ENCODE results near the gene CELF1.

The CELF1 gene

DNA sequence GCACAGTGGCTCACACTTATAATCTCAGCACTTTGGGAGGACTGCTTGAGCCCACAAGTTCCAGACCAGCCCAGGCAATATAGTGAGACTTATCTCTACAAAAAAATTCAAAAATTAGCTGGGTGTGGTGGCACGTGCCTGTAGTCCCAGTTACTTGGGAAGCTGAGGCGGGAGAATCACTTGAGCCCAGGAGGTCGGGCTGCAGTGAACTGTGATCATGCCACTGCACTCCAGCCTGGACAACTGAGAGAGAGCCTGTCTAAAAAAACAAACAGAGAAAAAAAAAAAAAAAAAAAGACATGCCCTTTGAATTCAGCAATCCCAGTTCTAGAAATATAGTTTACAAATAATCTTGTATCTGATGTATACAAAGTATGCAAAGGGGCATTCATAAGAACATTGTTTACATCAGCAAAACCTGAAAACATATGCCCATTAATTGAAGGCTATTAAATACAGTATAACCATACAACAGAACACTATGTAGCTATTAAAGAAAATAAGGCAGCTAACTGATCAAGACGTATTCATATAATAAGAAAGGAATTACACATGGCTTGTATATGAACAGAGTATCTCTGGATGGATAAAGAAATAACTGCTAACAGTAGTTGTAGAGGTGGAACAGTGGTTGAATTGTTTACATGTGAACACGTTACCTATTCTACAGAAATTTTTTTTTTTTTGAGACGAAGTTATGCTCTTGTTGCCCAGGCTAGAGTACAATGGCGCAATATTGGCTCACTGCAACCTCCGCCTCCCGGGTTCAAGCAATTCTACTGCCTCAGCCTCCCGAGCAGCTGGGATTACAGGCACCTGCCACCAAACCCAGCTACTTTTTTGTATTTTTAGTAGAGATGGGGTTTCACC lies 35.7 kb downstream of the CELF1 start:
- Histone ChIP-seq H3K4me3 (ENCODE audit: low read length) (no peak overlapping the region), H3K27ac (ENCODE audit: low read length) (no peak overlapping the region), H3K4me1 (ENCODE audit: control insufficient read depth, low read depth, low read length) (peaks cover 9% of the 10 kb centered on the region), H3K27me3 (ENCODE audit: control insufficient read depth, insufficient read depth, low read length) (no peaks in the 10 kb centered on the region), H3K9ac (ENCODE audit: low read length) (no peak overlapping the region), H3K36me3 (ENCODE audit: control insufficient read depth, low read depth, low read length) (no peaks in the 10 kb centered on the region), H3K9me3 (ENCODE audit: control insufficient read depth, low read depth, low read length) (no peaks in the 10 kb centered on the region)

DNA sequence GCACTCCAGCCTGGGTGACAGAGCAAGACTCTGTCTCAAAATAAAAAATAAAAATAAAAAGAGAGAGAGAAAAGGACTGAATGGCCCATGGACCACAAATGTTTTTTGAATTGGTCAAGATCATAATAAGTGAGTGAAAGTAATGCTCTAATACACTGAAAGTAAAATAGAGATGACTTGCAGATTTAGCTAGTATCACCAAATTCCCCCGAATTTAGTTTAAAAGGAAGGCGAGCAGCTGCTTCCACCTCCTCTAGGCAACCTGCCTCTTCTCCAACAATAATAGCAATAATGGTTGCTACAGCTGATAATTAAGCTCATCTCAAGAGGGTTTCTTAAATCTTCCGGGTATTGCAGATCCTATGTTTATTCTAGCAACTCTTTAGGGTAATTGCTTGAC lies 36.8 kb downstream of the CELF1 start:
- Histone ChIP-seq H3K9ac (ENCODE audit: low read length) (no peak overlapping the region), H3K9me3 (ENCODE audit: control insufficient read depth, low read depth, low read length) (no peaks in the 10 kb centered on the region), H3K4me3 (ENCODE audit: low read length) (no peak overlapping the region), H3K27me3 (ENCODE audit: control insufficient read depth, insufficient read depth, low read length) (no peaks in the 10 kb centered on the region), H3K4me1 (ENCODE audit: control insufficient read depth, low read depth, low read length) (peaks cover 9% of the 10 kb centered on the region), H3K27ac (ENCODE audit: low read length) (no peak overlapping the region), H3K36me3 (ENCODE audit: control insufficient read depth, low read depth, low read length) (no peaks in the 10 kb centered on the region)

DNA sequence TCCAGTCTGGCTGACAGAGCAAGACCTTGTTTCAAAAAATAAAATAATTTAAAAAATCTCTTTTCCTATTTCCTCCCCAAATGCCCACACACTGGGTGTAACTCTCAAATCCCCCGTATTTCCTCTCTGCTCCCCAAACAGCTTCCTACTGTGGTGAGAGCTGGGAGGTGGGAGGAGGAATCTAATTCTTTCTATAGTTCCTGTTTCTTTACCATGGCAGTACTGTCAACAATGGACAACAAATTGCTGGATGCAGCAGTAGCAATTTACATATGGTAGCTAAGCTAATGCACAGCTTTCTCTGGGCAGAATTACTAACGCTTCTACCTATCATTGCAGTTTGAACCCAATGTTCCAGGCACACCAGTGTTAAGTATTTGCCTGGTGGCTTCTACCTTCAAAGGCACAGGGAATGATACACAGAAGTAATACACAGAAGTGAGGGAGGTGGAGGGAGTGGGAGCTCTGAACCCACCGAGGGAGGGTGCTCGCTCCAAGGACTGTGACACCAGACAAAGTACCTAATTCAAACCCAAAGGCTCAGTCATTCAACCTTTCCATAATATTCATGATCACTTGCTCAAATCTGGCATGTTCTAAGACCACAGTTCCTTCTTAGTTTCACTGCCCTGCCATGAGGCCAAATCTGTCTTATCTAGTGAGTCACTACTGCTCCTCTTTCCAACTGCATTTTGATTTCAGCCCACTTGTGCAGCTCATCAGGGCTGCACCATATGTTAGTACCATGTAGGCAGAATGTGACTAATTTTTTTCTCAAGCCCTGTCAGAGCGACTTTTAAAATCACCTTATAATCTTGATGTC lies 37.9 kb downstream of the CELF1 start:
- Histone ChIP-seq H3K9me3 (ENCODE audit: control insufficient read depth, low read depth, low read length) (no peaks in the 10 kb centered on the region), H3K36me3 (ENCODE audit: control insufficient read depth, low read depth, low read length) (no peaks in the 10 kb centered on the region), H3K4me1 (ENCODE audit: control insufficient read depth, low read depth, low read length) (peaks cover 9% of the 10 kb centered on the region), H3K9ac (ENCODE audit: low read length) (no peak overlapping the region), H3K27me3 (ENCODE audit: control insufficient read depth, insufficient read depth, low read length) (no peaks in the 10 kb centered on the region), H3K27ac (ENCODE audit: low read length) (no peak overlapping the region), H3K4me3 (ENCODE audit: low read length) (no peak overlapping the region)

DNA sequence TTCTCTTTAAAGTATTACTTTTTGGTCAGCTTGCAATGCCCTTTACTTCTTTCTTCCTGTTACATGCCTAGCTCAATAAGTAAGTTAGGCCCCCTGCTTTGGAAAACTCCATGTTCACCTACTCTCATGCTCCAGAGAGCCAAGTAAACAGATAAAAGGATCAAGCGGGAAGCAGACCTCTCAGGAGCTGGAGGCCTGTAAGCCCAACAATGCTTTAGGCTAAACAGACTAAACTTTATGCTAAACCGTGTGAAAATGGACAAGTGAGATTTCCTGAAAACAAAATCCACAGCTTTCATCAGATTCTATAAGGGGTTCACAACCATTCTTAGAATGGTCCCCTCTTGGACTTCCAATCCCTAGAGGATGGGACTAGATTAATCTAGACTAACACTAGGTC lies 40.2 kb downstream of the CELF1 start:
- no peak overlapping the region for H3K27ac ChIP-seq (ENCODE audit: low read length)
- no peaks in the 10 kb centered on the region for H3K36me3 ChIP-seq (ENCODE audit: control insufficient read depth, low read depth, low read length)
- H3K4me3 ChIP-seq (ENCODE audit: low read length), result no peak overlapping the region
- H3K27me3 ChIP-seq (ENCODE audit: control insufficient read depth, insufficient read depth, low read length), result no peaks in the 10 kb centered on the region
- no peak overlapping the region for H3K9ac ChIP-seq (ENCODE audit: low read length)
- no peaks in the 10 kb centered on the region for H3K9me3 ChIP-seq (ENCODE audit: control insufficient read depth, low read depth, low read length)
- peaks cover 28% of the 10 kb centered on the region for H3K4me1 ChIP-seq (ENCODE audit: control insufficient read depth, low read depth, low read length)

DNA sequence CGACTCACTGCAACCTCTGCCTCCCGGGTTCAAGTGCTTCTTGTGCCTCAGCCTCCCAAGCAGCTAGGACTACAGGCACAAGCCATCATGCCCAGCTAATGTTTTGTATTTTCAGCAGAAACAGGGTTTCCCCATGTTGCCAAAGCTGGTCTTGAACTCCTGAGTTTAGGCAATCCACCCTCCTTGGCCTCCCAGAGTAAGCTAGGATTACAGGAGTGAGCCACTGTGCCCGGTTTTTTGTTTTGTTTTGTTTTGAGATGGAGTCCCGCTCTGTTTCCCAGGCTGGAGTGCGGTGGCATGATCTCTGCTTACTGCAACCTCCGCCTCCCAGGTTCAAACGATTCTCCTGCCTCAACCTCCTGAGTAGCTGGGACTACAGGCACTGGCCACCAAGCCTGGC lies 41.0 kb downstream of the CELF1 start:
- peaks cover 36% of the 10 kb centered on the region for H3K4me1 ChIP-seq (ENCODE audit: control insufficient read depth, low read depth, low read length)
- H3K27ac ChIP-seq (ENCODE audit: low read length), result no peak overlapping the region
- H3K9me3 ChIP-seq (ENCODE audit: control insufficient read depth, low read depth, low read length), result no peaks in the 10 kb centered on the region
- no peak overlapping the region for H3K9ac ChIP-seq (ENCODE audit: low read length)
- no peaks in the 10 kb centered on the region for H3K27me3 ChIP-seq (ENCODE audit: control insufficient read depth, insufficient read depth, low read length)
- H3K36me3 ChIP-seq (ENCODE audit: control insufficient read depth, low read depth, low read length), result no peaks in the 10 kb centered on the region
- H3K4me3 ChIP-seq (ENCODE audit: low read length), result no peak overlapping the region

DNA sequence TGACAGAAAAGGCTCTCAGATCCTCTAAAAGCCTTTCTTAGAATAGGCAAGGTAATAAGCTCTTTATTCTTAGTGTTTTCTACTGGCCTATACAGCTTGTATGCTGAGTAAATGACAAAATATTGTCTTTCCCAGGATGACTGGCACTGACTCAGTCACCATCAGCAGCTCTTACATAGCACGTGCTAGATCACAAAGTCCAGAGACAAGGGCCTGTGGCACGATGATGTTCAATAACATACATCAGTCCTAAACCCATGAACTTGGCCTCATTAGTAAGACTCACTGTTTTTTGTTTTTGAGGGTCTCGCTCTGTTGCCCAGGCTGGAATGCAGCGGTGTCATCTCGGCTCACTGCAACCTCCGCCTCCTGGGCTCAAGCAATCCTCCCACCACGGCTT lies 42.7 kb downstream of the CELF1 start:
- H3K4me1 ChIP-seq (ENCODE audit: control insufficient read depth, low read depth, low read length), result peaks cover 34% of the 10 kb centered on the region
- no peak overlapping the region for H3K9ac ChIP-seq (ENCODE audit: low read length)
- H3K27ac ChIP-seq (ENCODE audit: low read length), result no peak overlapping the region

DNA sequence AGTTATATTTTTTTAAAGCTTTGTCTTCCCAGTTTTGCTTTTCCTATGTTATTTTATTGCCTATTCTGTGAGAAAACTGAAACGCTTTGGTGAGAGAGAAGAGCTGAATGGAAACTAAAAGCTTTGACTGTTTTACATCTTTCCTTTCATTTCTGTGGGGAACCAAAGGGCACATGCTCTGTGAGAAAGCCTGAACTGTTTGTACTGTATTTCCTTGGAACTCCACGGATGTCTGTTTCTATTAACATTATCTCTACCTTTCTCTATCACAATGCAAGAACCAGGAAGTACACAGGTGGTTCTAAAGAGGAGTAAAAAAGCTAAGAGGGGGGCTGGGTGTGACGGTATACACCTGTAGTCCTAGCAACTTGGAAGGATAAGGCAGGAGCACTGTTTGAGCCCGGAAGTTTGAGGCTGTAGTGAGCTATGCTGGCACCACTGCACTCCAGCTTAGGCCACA lies 43.8 kb downstream of the CELF1 start:
- Histone ChIP-seq H3K4me3 (ENCODE audit: low read length) (no peak overlapping the region), H3K4me1 (ENCODE audit: control insufficient read depth, low read depth, low read length) (peaks cover 30% of the 10 kb centered on the region), H3K27ac (ENCODE audit: low read length) (no peak overlapping the region), H3K36me3 (ENCODE audit: control insufficient read depth, low read depth, low read length) (no peaks in the 10 kb centered on the region), H3K27me3 (ENCODE audit: control insufficient read depth, insufficient read depth, low read length) (no peaks in the 10 kb centered on the region), H3K9me3 (ENCODE audit: control insufficient read depth, low read depth, low read length) (no peaks in the 10 kb centered on the region), H3K9ac (ENCODE audit: low read length) (no peak overlapping the region)

More for the DNA sequence above, 42.7 kb downstream of the CELF1 start:
- no peak overlapping the region for H3K4me3 ChIP-seq (ENCODE audit: low read length)
- no peaks in the 10 kb centered on the region for H3K36me3 ChIP-seq (ENCODE audit: control insufficient read depth, low read depth, low read length)
- no peaks in the 10 kb centered on the region for H3K27me3 ChIP-seq (ENCODE audit: control insufficient read depth, insufficient read depth, low read length)
- no peaks in the 10 kb centered on the region for H3K9me3 ChIP-seq (ENCODE audit: control insufficient read depth, low read depth, low read length)

DNA sequence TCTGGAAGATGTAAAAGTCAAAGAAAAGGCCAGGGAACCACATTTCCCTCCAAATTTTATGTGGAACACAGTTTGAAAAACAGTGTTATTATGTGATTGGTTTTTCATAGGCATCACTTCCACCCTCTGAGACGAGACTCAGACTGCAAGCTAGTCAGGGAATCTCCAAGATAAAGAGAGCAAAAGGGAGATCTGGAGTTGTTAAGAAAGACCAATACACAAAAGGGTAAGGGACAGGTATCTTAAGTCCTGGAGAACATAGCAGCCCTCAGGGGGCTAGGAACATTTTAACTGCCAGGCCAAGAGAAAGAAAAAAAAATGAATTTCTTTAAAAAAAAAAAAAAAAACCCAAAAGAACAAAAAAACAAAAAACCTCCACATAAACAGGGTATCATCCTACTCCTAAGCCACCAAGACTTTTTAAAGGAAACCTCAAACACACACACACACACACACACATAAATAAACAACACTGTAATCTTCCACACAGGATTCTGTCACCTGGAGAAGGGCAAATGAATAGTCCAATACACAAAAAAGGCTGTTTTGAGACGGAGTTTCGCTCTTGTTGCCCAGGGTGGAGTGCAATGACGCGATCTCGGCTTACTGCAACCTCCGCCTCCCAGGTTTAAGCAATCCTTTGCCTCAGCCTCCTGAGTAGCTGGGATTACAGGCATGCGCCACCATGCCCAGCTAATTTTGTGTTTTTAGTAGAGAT lies 44.5 kb downstream of the CELF1 start:
- Histone ChIP-seq H3K27ac (ENCODE audit: low read length) (no peak overlapping the region), H3K4me1 (ENCODE audit: control insufficient read depth, low read depth, low read length) (peaks cover 30% of the 10 kb centered on the region)

DNA sequence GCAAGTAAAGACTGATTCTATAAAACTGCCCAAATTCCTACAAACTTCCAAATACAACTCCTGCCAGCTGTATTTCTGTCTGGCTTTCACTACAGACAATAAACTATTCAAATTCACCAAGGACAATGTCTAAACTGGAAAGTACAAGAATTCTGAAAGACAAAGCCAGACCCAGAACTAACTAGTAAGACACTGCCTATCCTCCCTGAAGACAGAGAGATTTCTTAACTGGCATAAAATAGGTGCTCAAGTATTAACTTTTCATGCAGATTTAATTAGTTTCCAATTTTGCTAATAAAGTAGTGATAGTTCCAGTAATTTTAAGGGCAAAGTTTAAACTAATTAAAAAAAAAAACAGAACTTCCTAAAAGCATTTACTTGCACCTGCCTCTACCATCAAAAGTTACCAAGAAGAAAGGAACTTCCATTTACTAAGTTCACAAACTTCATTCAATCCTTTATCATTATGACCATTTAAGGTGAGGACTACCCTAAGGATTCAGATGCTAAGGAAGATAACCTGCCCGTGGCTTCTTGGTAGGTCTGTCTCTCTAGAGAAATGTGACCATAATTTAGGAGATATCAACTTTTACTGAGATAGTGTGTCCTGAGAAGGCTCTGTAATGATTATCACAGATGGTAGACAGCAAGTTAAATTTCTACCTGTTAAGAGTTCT lies 45.2 kb downstream of the CELF1 start:
- H3K9me3 ChIP-seq (ENCODE audit: control insufficient read depth, low read depth, low read length), result no peaks in the 10 kb centered on the region
- H3K27me3 ChIP-seq (ENCODE audit: control insufficient read depth, insufficient read depth, low read length), result no peaks in the 10 kb centered on the region
- peaks cover 5% of the 10 kb centered on the region for H3K36me3 ChIP-seq (ENCODE audit: control insufficient read depth, low read depth, low read length)
- no peak overlapping the region for H3K27ac ChIP-seq (ENCODE audit: low read length)
- H3K4me1 ChIP-seq (ENCODE audit: control insufficient read depth, low read depth, low read length), result peaks cover 30% of the 10 kb centered on the region
- H3K9ac ChIP-seq (ENCODE audit: low read length), result no peak overlapping the region
- no peak overlapping the region for H3K4me3 ChIP-seq (ENCODE audit: low read length)

More for the DNA sequence above, 44.5 kb downstream of the CELF1 start:
- no peak overlapping the region for H3K4me3 ChIP-seq (ENCODE audit: low read length)
- H3K27me3 ChIP-seq (ENCODE audit: control insufficient read depth, insufficient read depth, low read length), result no peaks in the 10 kb centered on the region
- H3K9ac ChIP-seq (ENCODE audit: low read length), result no peak overlapping the region
- H3K36me3 ChIP-seq (ENCODE audit: control insufficient read depth, low read depth, low read length), result no peaks in the 10 kb centered on the region
- H3K9me3 ChIP-seq (ENCODE audit: control insufficient read depth, low read depth, low read length), result no peaks in the 10 kb centered on the region

DNA sequence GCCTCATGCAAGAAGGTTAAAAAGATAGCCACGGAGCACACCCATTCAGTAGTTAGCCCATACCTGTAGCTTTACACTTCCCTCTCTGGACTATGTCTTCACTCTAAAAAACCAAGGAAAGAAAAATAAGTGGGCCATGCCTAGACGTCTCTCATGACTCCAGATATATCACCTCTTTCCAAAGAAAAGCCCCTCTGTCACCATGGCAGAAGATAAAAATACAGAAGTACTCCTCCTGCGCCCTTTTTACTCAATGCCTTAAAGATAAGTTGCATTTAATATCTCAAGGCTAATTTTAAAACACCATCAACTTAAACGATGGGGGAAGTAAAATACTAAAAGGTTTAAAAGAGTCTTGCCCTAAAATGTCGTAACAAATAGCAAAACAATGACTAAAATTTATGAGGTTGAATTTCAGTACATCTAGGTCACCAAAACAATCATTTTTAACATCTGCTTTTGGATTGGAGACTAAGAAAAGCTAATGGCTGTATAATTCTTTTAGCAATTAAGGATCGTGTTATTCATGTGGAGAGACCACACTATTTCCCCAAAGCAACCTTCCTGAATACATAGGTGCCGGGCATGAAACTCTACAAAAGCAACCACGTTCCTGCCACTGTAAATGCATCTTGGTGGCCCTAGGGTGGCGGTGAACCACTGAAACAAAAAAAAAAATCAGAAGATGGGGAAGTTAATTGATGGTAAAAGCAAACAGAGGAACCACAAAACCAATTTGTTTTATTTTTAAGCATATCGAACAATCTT lies 46.0 kb downstream of the CELF1 start:
- Histone ChIP-seq H3K4me3 (ENCODE audit: low read length) (no peak overlapping the region), H3K9me3 (ENCODE audit: control insufficient read depth, low read depth, low read length) (no peaks in the 10 kb centered on the region), H3K27me3 (ENCODE audit: control insufficient read depth, insufficient read depth, low read length) (no peaks in the 10 kb centered on the region), H3K27ac (ENCODE audit: low read length) (no peak overlapping the region), H3K36me3 (ENCODE audit: control insufficient read depth, low read depth, low read length) (peaks cover 5% of the 10 kb centered on the region), H3K9ac (ENCODE audit: low read length) (no peak overlapping the region), H3K4me1 (ENCODE audit: control insufficient read depth, low read depth, low read length) (peaks cover 30% of the 10 kb centered on the region)

Data from iPS-18a (cell line).